HG03439 (cell line): ENCODE results near the gene MORN2.

Experiments
- ATAC-seq: cut with Tn5 transposase; IDR thresholded peaks from one replicate; pipeline ENCODE4 v1.9.1; 2021; ENCODE audit warnings: mild to moderate bottlenecking, moderate library complexity; ENCODE audit not compliant: unreplicated experiment

MORN2 gene

DNA sequence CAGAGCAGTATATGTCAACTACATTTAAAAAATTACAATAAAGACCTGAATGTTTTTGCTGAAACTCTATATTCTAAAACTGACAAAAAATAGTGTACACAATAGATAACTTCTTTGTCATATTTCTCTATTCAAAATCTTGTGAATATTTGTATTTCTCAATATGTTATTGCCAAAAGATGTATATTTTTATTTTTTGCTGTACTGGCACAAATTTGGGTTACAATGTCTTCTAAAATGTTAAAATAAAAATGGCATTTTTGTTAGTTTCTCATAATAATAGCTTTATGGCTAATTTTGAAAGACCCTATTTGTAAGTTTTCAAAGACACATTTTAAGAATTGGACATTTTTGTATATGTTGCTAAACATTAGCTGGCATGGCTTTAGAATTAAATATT lies 13.3 kb downstream of the MORN2 start:
- ATAC-seq: no peak

DNA sequence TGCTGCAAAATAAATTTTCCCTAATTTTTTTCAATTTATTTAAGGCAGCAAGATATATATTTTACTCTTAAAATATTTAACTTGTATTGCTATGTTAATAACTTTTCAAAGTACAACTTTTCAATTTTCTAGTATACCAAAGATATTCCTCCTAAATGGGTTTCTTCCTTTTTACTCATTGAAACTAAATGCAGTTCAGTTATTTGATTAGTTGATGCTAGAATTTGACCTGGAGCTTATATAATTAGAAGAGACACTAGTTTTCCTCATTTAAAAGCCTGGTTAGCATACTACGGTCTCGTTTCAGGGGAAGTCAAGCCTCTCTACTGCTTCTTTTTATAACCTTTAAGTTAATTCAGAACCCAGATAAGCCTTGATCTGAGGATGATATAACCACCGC lies 13.8 kb downstream of the MORN2 start, which contains the start of gene ARHGEF33:
TSS of gene ARHGEF33 (plus strand) at position 301 of the 400 bp plus-strand sequence. CDS start 29,573 bp downstream, outside the sequence.
- ATAC-seq: no peak

DNA sequence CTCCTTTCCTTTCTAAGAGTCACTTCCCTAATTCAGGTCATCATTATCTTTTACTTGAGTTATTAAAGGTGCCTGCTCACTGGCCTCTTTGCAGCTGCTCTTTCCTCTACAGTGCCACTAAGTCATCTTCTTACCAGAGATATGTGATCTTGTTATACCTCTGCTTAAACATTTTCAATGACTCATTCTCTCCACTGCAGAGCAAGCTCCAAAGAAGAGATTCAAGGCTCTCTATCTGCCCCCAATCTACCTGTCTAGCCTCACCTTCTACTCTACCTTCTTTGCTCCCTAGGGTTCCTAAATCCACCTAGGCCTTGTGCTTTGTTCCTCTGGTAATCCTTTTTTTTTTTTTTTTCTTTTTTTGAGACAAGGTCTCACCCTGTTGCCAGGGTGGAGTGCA lies 17.0 kb downstream of the MORN2 start:
- ATAC-seq: no peak

DNA sequence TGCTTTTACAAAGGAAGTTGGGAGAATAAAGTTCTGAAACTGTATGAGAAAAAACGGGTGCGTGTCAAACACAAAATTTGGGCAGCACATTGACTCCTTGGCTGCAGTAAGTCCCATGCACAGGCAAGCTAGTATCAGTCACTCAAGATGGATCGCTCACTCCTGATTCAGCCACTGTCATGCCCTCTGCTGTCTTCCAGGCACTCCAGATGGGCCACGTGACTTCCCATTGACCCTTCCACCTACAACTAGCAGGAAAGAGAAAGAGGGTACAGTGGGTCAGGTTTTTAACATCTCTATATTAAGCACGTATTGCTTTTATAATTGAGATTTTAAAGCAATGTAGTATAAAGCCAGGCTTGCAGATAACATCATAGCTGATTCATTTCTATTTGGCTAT lies 22.5 kb downstream of the MORN2 start:
- no peak for ATAC-seq

DNA sequence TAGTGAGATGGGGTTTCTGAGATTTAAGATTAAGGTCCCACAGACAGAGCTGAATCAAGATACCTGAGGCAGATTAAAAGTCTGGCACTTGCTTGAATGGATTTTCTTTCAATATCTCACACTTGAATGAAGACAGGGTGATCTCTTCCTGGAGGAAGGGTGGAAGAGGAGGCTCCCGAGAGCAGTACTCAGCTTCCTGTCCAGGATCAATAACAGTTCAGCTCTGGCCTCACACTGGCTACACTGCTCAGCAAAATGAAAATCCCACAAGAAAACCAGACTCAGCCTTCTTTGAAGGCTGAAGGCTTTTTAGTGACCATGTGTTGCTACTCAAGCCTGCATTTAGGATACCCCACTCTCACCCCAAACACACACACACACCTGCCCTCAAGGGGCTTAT lies 24.9 kb downstream of the MORN2 start:
- ATAC-seq: no peak

DNA sequence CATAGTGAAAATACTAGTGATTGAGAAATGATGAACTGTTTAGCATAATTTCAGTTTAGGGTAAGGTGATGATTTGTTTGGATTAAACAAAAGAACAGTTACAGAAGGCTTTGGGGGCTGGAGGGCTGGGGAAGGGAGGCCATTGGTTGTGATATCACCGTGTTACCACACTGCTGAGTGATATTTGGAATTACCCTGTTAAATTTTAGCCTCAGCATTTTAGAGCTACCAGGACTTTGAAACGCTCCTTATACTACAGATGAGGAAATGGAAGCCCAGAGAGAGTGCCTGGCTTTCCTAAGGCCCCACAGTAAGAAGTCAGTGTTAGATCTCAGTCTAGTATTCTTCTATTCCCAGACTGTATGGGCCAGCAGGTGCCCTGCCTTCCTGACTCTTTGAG lies 29.5 kb downstream of the MORN2 start:
- no peak for ATAC-seq

DNA sequence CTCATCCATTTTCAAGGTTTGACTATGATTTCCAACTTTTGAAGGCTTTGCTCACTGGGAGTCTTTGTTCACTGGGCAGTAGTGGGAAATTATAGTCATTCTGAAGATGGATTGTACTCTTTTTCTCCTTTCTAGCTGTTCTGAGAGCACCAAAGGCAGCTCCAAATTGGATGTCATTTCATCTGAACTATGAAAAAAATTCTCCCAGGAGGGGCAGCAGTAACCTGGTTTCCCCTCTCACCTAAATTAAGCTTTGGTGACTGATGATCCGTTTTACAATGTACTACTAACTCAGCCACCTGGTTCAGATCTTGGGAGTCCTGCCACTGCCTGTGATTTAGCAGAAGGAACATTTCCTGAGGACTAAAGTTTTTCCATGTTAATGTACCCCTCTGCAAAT lies 31.5 kb downstream of the MORN2 start:
- no peak for ATAC-seq

DNA sequence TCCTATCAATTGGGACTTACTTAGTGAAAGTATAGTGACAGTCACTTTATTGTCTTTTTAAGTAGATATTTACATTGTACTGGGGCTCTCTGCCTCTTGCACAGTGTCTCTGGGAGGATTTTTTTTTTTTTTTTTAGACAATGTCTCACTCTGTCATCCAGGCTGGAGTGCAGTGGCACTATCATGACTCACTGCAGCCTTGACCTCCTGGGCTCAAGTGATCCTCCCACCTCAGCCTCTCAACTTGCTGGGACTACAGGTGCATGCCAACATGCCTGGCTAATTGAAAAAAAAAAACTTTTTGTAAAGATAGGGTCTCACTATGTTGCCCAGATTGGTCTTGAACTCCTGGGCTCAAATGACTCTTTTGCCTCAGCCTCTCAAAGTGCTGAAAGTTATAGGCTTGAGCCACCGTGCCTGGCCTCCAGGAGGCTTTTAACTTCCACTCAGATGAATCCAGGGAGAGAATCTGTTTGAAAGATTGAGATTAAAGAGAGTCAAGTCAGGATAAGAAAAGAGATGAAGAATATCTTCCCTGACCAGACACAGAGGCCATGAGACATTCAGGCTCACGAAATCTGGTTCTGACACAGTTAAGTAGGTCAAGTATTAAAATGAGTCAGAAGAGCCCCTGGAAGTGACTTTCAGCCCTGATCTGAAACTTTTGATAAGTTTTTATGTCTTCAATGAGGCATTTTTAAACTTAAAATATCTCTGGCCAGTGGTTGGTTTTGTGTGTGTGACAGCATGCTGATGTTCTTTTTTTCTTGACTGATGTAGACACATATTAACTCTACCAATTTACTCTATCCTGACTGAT lies 32.2 kb downstream of the MORN2 start:
- peak; percentile 94 for ATAC-seq

DNA sequence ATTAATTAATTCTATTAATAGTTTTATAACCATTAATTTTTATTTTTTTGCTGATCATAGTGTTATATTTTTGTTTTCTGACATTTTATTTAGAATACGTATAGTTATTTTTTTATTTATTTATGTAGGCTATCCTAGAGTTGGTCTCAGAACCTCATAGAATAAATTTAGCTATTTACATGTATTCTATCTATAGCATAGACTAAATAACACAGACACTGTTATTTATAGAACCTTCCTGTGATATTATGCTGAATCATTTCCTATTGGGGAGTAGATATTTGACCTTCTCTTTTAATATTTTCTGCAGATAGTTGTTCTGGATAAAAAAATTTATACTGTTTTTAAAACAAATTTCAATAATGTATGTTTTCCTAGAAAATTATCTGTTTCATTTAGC lies 34.1 kb downstream of the MORN2 start:
- no peak for ATAC-seq

DNA sequence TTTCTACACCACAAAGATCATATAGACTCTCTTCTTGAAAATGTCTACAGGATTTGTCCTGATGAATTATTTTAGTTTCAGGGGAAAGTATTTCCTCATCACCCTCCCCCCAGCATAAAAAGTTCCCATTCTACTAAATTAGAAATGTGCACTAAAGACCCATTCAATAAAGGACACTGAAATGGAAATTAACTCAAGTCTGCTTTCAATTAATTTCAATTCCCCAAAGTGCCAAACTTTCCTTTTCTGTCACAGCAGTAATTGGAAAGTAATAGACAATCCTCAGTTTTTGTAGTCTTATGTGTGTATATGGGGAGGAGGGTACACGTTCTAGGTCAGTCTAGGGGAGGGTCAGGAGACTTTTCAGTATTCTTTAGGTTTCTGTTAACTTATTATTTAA lies 35.4 kb downstream of the MORN2 start:
- ATAC-seq: no peak

DNA sequence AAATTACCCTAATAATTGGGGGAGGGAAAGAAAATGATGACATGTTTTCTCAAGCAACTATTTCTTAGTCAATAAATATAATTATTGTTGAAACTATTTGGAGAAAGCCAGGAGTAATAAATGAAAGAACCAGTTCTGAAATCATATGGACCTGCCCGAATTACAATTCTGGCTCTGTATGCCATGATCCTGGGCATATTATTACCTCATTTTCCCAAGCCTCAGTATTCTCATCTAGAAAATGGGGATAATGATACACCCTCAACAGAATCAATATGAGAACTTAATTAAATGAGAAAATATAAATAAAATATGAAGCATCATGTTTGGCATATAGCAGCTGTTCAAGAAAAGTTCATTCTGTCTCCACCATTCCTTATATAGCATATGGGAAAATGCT lies 36.8 kb downstream of the MORN2 start:
- no peak for ATAC-seq

DNA sequence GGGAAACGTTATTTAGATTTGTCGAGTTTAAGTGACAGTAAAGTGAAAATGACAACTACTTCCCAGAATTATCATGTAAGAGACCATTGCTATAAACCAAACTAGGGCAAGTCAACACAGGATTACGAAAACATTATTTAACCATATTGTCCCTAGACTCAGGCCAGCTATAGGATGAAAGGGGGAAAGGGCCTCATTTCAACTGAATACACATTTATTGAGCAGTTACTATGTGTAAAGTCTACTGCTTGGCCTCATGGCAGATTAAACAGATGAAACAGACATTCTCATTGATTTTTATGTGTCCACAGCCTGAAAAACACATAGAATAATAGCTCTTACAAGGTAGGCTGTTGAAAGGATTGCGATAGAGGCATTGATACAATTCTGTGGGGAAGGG lies 46.6 kb downstream of the MORN2 start:
- no peak for ATAC-seq

DNA sequence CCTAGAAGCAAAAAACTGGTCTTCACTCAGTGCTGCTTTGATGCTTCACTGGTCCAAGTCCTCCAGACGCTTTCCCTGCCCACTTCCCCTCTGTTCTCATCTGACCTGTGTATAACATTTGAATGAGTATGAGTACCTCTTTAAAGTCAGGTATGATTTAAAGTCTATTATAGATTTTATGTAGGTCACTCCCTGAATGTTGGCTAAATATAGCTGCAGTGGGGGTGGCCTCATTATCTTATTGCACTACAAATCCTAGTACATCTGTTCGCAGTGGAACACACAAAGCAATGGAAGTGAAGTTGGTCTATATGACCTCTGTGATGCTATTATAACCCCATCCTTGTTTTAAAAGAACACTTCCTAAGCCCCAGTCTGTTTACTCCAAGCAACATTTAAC lies 47.1 kb downstream of the MORN2 start:
- no peak for ATAC-seq

DNA sequence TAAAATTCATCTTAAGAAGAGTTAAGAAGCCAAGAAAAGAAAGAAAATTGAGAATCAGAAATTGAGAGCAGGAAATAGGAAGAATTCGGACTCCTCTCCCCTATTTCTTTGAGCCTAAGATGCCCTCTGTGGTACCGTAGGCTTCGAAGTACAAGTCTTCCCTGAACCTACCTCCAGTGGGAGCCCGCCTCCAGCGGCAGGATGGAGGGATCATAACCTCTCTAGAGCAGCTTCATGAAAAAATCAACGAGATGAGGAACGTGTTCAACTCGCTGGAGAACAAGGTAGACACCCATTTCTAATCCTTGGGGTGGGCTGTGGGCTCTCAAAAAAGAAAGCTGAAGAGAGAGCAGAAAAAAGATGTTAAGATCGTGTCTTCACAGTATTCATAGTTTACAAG lies 50.2 kb downstream of the MORN2 start:
- ATAC-seq: no peak

DNA sequence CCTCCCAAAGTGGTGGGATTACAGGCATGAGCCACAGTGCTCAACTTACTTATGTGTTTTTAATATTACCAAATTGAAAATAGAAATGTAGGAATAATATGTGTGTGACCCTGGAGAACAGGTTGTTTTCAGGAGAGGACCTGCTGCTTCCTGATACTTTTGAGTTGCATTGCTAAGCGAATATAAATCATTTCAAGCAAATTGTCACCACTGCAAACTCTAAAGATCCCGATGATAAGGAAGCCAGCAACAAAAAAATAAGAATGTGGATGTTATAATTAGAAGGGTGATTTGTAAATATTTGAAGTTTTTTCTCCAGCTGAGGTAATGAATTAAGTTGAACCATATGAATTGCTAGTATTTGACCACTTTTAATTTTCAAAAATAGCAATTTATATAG lies 54.8 kb downstream of the MORN2 start:
- no peak for ATAC-seq
